HG03432 (cell line): ENCODE results near the gene IL17B.

Experiments
- ATAC-seq: cut with Tn5 transposase; IDR thresholded peaks from one replicate; pipeline ENCODE4 v1.9.1; 2021; ENCODE audit warnings: mild to moderate bottlenecking, moderate library complexity; ENCODE audit not compliant: unreplicated experiment

IL17B gene

DNA sequence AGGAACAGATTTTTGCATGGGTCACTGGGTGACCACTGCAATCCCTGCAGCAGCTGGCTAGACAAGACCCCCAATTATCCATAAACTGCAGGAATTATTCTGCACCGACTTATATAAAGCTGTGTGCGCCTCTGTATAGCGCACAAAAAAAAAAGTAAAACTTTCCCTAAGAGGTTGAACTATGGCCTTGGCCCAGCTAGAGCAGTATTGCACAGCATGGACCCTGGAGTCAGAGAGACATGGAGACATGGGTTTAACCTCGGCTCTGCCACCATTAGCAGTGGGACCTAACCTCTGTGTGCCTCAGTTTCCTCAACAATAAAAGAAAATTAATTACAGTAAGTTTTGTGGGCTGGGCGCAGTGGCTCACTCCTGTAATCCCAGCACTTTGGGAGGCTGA is 50.9 kb downstream of the IL17B start:
- no peak for ATAC-seq

DNA sequence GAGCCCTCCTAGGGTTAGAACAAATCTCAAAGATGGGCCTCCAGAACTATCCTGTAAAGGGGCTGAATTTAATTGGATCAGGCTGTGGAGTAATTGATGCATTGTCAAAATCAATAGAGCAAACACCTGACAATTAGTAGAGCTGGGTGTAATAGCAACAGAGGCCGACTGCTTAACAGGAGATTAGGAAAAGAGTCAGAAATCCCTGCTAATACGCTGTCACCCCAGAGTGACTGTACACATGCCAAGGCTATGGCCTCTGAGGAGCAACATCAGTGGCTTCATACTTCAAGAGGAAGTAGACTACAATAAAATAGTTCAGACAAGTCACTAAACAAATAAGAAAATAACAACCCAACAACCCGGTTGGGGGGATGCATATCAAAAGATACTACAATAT is 52.5 kb downstream of the IL17B start:
- no peak for ATAC-seq

DNA sequence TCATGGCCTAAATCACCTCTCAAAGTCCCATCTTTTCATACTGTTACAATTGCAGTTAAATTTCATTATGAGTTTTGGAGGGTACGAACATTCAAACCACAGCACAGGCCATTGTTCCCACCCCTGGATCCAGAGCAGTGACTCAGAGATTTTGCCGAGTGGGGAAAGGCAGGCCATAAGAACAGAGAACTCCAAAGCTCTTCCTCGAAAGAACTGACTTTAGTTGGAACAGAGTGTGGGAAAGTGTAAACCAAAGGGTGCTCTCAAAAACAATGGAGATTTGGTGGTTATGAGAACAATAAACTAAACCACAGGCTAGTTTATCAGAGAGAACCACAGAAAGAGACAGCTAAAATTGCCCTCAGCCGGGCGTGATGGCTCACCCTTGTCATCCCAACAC is 53.2 kb downstream of the IL17B start:
- ATAC-seq: no peak

DNA sequence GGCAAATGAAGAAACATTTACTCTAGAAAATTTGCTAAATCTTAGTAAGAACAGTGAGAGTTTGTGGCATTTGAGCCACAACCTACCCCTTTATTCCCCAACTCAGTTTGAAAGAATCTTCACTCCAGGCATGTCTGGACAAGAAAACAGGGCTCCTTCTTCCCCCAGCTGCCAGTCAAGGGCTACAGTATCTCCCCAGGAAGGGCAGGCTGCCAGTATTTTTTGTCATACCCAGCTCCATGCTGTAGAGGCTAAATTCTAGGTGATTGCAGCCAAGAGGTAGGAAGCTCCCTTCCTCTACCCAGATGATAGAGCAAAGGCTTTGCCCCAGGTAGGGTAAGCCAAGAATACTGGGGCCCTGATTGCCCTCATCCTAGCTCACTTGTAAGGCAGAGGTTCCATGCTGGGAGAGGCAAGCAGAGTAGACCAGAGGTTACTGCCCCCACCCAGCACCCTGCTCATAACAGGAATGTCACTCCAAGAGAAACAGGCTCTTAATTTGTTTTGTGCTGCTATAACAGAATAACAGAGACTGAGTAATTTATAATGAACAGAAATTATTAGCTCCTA is 53.8 kb downstream of the IL17B start:
- no peak for ATAC-seq

DNA sequence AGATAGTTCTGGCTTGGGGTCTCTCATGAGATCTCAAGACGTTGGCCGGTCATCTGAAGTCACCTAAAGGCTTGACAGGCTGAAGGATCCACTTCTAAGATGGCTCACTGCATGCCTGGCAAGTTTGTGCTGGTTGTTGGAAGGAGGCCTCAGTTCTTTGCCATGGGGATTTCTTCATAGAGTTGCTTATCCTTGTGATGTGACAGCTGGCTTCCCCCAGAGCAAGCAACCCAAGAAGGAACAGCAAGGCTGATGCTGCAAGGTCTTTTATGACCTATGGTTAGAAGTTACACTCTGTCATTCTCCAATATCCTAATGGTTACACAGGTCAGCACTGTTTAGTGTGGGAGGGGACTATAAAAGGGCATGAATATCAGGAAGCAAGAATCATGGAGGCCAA is 54.5 kb downstream of the IL17B start:
- no peak for ATAC-seq
